D721Med (cell line): ENCODE results near the gene GMDS.

Source experiments
- DNase-seq: peaks from one replicate; pipeline ENCODE4 v3.0.0; 2011; ENCODE audit warnings: low spot score; ENCODE audit not compliant: insufficient read length
- FAIRE-seq: peaks from 2 replicates; lab custom pipeline; 2011; peaks lifted over from hg19 to GRCh38; lab: Jason Lieb, UNC
- CTCF ChIP-seq: IDR thresholded peaks from 2 replicates; pipeline ENCODE4 v1.5.1; 2012; ENCODE audit warnings: mild to moderate bottlenecking, control low read depth; ENCODE audit not compliant: insufficient read depth; ENCODE audit errors: missing control alignments

GMDS gene

GRCh38 chr6:1778686-1779235 is 466.6 kb downstream of the GMDS start:
- FAIRE-seq (no peak), DNase-seq (no peak)
- no peak for TF ChIP-seq CTCF

- TF ChIP-seq CTCF, result no peak
- DNase-seq (no peak), FAIRE-seq (no peak)
These were observed 467.3 kb downstream of the GMDS start for GRCh38 chr6:1777921-1778685.

- FAIRE-seq (no peak), DNase-seq (no peak)
- no peak for TF ChIP-seq CTCF
These were observed 470.0 kb downstream of the GMDS start for GRCh38 chr6:1775441-1775840.

GRCh38 chr6:1774226-1774915 is 471.0 kb downstream of the GMDS start:
- FAIRE-seq, result no peak
- no peak for TF ChIP-seq CTCF
- DNase-seq, result no peak

- no peak for TF ChIP-seq CTCF
- no peak for DNase-seq
- no peak for FAIRE-seq
These were observed 471.7 kb downstream of the GMDS start for GRCh38 chr6:1773700-1774099.

- TF ChIP-seq CTCF, result no peak
- FAIRE-seq, result no peak
- DNase-seq, result no peak
These were observed 474.3 kb downstream of the GMDS start for GRCh38 chr6:1770968-1771723.
